Kidney epithelial cell (primary cell): ENCODE data around the gene SMG1. TPM values are rescaled to one million over a fixed set of nuclear protein-coding genes. Genes with fewer than 3 reads are reported as not detected.

Experiments used
- DNase-seq: peaks from one replicate; pipeline ENCODE4 v3.0.0-alpha.2; 2010; ENCODE audit warnings: low read depth
- H3K27me3 ChIP-seq: 2 replicates; pipeline ENCODE4 v1.6.0; 2011; ENCODE audit warnings: low read length; ENCODE audit not compliant: control insufficient read depth, insufficient read depth
- H3K36me3 ChIP-seq: 2 replicates; pipeline ENCODE4 v1.5.1; 2011; ENCODE audit warnings: low read length; ENCODE audit not compliant: control insufficient read depth, insufficient read depth
- H3K4me3 ChIP-seq: 2 replicates; pipeline ENCODE4 v1.5.1; 2011; ENCODE audit warnings: low read depth, mild to moderate bottlenecking, control low read depth, low read length
- CTCF ChIP-seq: IDR thresholded peaks from 2 replicates; pipeline ENCODE4 v1.5.1; 2011; ENCODE audit warnings: mild to moderate bottlenecking, moderate library complexity, low read length, control low read depth, inconsistent platforms; ENCODE audit not compliant: insufficient read depth, poor library complexity, severe bottlenecking
- total RNA-seq: library from RNA; depleted of rRNA; stranded (reverse); fragments of >200 nt; gene quantifications from 2 replicates; pipeline ENCODE4 v1.2.3, GENCODE V29; 2015

Gene SMG1
- total RNA-seq, 1 donor from 2014 or later: 51.5 TPM

- H3K36me3 ChIP-seq: no peaks in the 10 kb centered on the region
- no peak for TF ChIP-seq CTCF
These were observed 71.0 kb downstream of the SMG1 start for GRCh38 chr16:18855196-18855595.

GRCh38 chr16:18853694-18854093 lies 72.5 kb downstream of the SMG1 start:
- no peaks in the 10 kb centered on the region for H3K36me3 ChIP-seq
- no peak for TF ChIP-seq CTCF

More at GRCh38 chr16:18855196-18855595, 71.0 kb downstream of the SMG1 start:
- no peaks in the 10 kb centered on the region for H3K27me3 ChIP-seq
- no peak for DNase-seq
- no peak overlapping the region for H3K4me3 ChIP-seq

GRCh38 chr16:18852647-18853046 lies 73.6 kb downstream of the SMG1 start:
- no peaks in the 10 kb centered on the region for H3K36me3 ChIP-seq
- DNase-seq: no peak
- no peak for TF ChIP-seq CTCF
- no peaks in the 10 kb centered on the region for H3K27me3 ChIP-seq
- H3K4me3 ChIP-seq: no peak overlapping the region

More at GRCh38 chr16:18853694-18854093, 72.5 kb downstream of the SMG1 start:
- H3K27me3 ChIP-seq: no peaks in the 10 kb centered on the region
- no peak overlapping the region for H3K4me3 ChIP-seq
- no peak for DNase-seq

GRCh38 chr16:18846416-18846815 lies 79.8 kb downstream of the SMG1 start:
- Histone ChIP-seq H3K36me3 (no peaks in the 10 kb centered on the region), H3K27me3 (no peaks in the 10 kb centered on the region), H3K4me3 (no peak overlapping the region)
- TF ChIP-seq CTCF: no peak
- DNase-seq: no peak

- TF ChIP-seq CTCF: no peak
- no peak for DNase-seq
- Histone ChIP-seq H3K27me3 (no peaks in the 10 kb centered on the region), H3K36me3 (peaks cover 3% of the 10 kb centered on the region), H3K4me3 (no peak overlapping the region)
These were observed 83.6 kb downstream of the SMG1 start for GRCh38 chr16:18842565-18842964.

- DNase-seq: no peak
- Histone ChIP-seq H3K4me3 (no peak overlapping the region), H3K36me3 (peaks cover 3% of the 10 kb centered on the region), H3K27me3 (no peaks in the 10 kb centered on the region)
- no peak for TF ChIP-seq CTCF
These were observed 84.2 kb downstream of the SMG1 start for GRCh38 chr16:18841833-18842525.
